Measurements from ENCODE around the gene GART. TPM values are rescaled to one million over a fixed set of nuclear protein-coding genes. Genes with fewer than 3 reads are reported as not detected.

Gene GART
- total RNA-seq, 2 experiments from 2014 or later: 104 to 198 TPM

DNA sequence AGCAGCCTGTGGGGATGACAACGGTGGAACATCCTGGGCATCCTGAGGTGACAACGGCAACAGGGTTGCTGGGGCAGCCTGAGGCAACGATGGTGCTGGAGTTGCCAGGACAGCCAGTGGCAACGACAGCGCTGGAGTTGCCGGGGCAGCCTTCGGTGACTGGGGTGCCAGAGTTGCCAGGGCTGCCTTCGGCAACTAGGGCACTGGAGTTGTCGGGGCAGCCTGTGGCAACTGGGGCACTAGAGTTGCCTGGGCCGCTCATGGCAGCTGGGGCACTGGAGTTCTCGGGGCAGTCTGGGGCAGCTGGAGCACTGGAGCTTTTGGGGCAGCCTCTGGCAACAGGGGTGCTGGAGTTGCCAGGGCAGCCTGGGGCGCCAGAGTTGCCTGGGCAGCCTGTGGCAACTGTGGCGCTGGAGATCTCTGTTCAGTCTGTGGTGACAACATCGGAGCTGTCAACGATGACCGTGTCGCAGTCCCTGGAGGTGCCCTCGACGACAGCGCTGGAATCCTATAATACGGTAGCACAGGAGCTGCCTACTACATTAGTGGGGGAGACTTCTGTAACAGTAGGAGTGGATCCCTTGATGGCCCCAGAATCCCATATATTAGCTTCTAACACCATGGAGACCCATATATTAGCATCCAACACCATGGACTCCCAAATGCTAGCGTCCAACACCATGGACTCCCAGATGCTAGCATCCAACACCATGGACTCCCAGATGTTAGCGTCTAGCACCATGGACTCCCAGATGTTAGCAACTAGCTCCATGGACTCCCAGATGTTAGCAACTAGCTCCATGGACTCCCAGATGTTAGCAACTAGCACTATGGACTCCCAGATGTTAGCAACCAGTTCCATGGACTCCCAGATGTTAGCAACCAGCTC lies 9.1 kb upstream of the GART start:
- no peak overlapping the region for H3K27ac ChIP-seq (ENCODE audit: low read depth, low read length, poor library complexity, severe bottlenecking)
- POLR2A ChIA-PET: interaction anchor here (0.6 to 1.3 kb wide), 4 partner anchors 18 to 63 kb away, joined by 3 to 4 read pairs (median 3); no protein-coding TSS in a partner anchor
- H2AFZ ChIP-seq (ENCODE audit: low read length): no peak overlapping the region
- H3K36me3 ChIP-seq (ENCODE audit: insufficient read depth, low read length): peaks cover 100% of the 10 kb centered on the region
- intact Hi-C loops (cut with micrococcal nuclease; ENCODE audit: unreplicated experiment): no loop called here
- no peak overlapping the region for H3K4me3 ChIP-seq (ENCODE audit: low read depth, low read length, poor library complexity, severe bottlenecking)
- H3K4me1 ChIP-seq (ENCODE audit: insufficient read depth, low read length, poor library complexity, severe bottlenecking): peaks cover 2% of the 10 kb centered on the region
- H3K79me2 ChIP-seq (ENCODE audit: insufficient read depth, low read depth, low read length): peaks cover 99% of the 10 kb centered on the region
- CTCF ChIA-PET (ENCODE audit: unreplicated experiment): no interaction called here
- no peaks in the 10 kb centered on the region for H3K9me2 ChIP-seq (ENCODE audit: insufficient read depth, low read length)
- BruUV-seq (replicated peaks): no TSS peak
- no peak for DNase-seq (ENCODE audit: low spot score)
- TF ChIP-seq, protein P1, sequence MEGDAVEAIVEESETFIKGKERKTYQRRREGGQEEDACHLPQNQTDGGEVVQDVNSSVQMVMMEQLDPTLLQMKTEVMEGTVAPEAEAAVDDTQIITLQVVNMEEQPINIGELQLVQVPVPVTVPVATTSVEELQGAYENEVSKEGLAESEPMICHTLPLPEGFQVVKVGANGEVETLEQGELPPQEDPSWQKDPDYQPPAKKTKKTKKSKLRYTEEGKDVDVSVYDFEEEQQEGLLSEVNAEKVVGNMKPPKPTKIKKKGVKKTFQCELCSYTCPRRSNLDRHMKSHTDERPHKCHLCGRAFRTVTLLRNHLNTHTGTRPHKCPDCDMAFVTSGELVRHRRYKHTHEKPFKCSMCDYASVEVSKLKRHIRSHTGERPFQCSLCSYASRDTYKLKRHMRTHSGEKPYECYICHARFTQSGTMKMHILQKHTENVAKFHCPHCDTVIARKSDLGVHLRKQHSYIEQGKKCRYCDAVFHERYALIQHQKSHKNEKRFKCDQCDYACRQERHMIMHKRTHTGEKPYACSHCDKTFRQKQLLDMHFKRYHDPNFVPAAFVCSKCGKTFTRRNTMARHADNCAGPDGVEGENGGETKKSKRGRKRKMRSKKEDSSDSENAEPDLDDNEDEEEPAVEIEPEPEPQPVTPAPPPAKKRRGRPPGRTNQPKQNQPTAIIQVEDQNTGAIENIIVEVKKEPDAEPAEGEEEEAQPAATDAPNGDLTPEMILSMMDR (conservative IDR thresholded peaks at IDR 0.05; ENCODE audit: low read length): no peak
- TF ChIP-seq EZH2phosphoT487 (IDR thresholded peaks at IDR 0.05; ENCODE audit: borderline replicate concordance, low read depth, low read length): no peak
- peaks cover 29% of the 10 kb centered on the region for H4K20me1 ChIP-seq (ENCODE audit: insufficient read depth, low read length)
- no peaks in the 10 kb centered on the region for H3K9me3 ChIP-seq (ENCODE audit: low read length)
- H3K4me2 ChIP-seq (ENCODE audit: low read length): no peak overlapping the region

DNA sequence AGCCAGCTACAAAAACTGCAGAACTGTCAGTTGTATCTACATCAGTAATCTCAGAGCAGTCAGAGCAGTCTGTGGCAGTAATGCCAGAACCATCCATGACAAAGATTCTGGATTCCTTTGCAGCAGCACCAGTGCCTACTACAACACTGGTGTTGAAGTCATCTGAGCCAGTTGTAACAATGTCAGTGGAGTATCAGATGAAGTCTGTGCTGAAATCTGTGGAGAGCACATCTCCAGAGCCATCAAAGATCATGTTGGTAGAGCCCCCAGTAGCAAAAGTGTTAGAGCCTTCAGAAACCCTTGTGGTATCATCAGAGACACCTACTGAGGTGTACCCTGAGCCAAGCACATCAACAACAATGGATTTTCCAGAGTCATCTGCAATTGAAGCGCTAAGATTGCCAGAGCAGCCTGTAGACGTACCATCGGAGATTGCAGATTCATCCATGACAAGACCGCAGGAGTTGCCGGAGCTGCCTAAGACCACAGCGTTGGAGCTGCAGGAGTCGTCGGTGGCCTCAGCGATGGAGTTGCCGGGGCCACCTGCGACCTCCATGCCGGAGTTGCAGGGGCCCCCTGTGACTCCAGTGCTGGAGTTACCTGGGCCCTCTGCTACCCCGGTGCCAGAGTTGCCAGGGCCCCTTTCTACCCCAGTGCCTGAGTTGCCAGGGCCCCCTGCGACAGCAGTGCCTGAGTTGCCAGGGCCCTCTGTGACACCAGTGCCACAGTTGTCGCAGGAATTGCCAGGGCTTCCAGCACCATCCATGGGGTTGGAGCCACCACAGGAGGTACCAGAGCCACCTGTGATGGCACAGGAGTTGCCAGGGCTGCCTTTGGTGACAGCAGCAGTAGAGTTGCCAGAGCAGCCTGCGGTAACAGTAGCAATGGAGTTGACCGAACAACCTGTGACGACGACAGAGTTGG lies 8.2 kb upstream of the GART start:
- no peaks in the 10 kb centered on the region for H3K9me3 ChIP-seq (ENCODE audit: low read length)
- H3K27ac ChIP-seq (ENCODE audit: low read depth, low read length, poor library complexity, severe bottlenecking): no peak overlapping the region
- no peak overlapping the region for H2AFZ ChIP-seq (ENCODE audit: low read length)
- BruUV-seq (replicated peaks): TSS peak; percentile 25
- no peak for DNase-seq (ENCODE audit: low spot score)
- intact Hi-C loops (cut with micrococcal nuclease; ENCODE audit: unreplicated experiment): no loop called here
- ChIA-PET POLR2A (interaction anchor here (1.3 kb wide), 1 partner anchor 25 kb away, joined by 3 read pairs; no protein-coding TSS in a partner anchor), CTCF (ENCODE audit: unreplicated experiment) (no interaction called here)
- H3K4me2 ChIP-seq (ENCODE audit: low read length): no peak overlapping the region
- H3K36me3 ChIP-seq (ENCODE audit: insufficient read depth, low read length): peaks cover 99% of the 10 kb centered on the region
- H3K4me1 ChIP-seq (ENCODE audit: insufficient read depth, low read length, poor library complexity, severe bottlenecking): peaks cover 11% of the 10 kb centered on the region
- peaks cover 99% of the 10 kb centered on the region for H3K79me2 ChIP-seq (ENCODE audit: insufficient read depth, low read depth, low read length)
- no peaks in the 10 kb centered on the region for H3K9me2 ChIP-seq (ENCODE audit: insufficient read depth, low read length)
- peaks cover 29% of the 10 kb centered on the region for H4K20me1 ChIP-seq (ENCODE audit: insufficient read depth, low read length)
- no peak overlapping the region for H3K4me3 ChIP-seq (ENCODE audit: low read depth, low read length, poor library complexity, severe bottlenecking)
- TF ChIP-seq EZH2phosphoT487 (IDR thresholded peaks at IDR 0.05; ENCODE audit: borderline replicate concordance, low read depth, low read length): no peak
- TF ChIP-seq, protein P1 (conservative IDR thresholded peaks at IDR 0.05; ENCODE audit: low read length): no peak

All from OCI-LY7 (cell line).